ENCODE measurements around the gene LYSET. TPM values are rescaled to one million over a fixed set of nuclear protein-coding genes. Genes with fewer than 3 reads are reported as not detected.

The LYSET gene
- total and polyA plus RNA-seq, 2 donors (not counting 3 experiments of a cell fraction or from before 2014, with no cell fraction given) = 14.3 to 18.4 TPM

DNA sequence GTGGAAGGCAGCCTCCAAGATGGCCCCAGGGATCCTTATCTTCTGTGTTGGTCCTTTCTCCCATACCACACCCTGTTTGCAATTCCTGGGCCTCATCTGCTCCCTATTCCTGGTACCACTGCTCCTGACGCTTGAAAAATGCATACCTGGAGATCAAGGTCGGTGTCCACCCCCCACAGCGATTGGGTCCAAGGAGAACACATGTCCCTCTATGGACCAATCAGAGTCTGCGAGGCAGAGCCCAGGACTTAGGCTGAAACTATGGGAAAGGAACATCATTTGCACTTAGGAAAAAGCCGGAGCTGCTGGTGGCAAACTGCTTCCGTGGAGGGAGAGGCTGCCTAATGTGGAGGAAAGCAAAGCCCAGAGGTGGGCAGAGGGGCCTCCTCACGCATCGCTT lies 36.1 kb upstream of the LYSET start:
- no peaks in the 10 kb centered on the region for H3K9me1 ChIP-seq (replicated peaks; ENCODE audit: control insufficient read depth, extremely low read depth, insufficient read depth, low read length)
- no peak overlapping the region for H3K27ac ChIP-seq (ENCODE audit: insufficient read depth, low read depth, low read length)
- ChIA-PET CTCF (no interaction called here), POLR2A (no interaction called here)
- H3K27me3 ChIP-seq (ENCODE audit: control insufficient read depth in 2 of 2, insufficient read depth in 2 of 2, low read length in 2 of 2) = no peaks in the 10 kb centered on the region
- no peaks in the 10 kb centered on the region for H3K36me3 ChIP-seq (ENCODE audit: control insufficient read depth in 2 of 2, extremely low read depth in 1 of 2, insufficient read depth in 2 of 2, low read length in 2 of 2)
- no peaks in the 10 kb centered on the region for H3K9me3 ChIP-seq (replicated peaks; ENCODE audit: control insufficient read depth, insufficient read depth, low read length)
- H2AFZ ChIP-seq (ENCODE audit: low read depth, low read length) = no peak overlapping the region
- no peaks in the 10 kb centered on the region for H3K4me1 ChIP-seq (ENCODE audit: control insufficient read depth, extremely low read depth, insufficient read depth, low read length)
- H4K20me1 ChIP-seq (replicated peaks; ENCODE audit: control insufficient read depth, extremely low read depth, insufficient read depth, low read length) = no peaks in the 10 kb centered on the region
- H3K9ac ChIP-seq (replicated peaks; ENCODE audit: extremely low read depth, insufficient read depth, low read length) = no peak overlapping the region
- dilution Hi-C loops (cut with MboI; ENCODE audit: extremely low pct_ligation_motif_present, low sequenced_read_pairs) (loop anchor here (25.0 kb wide), 1 partner anchor 187 kb away; no protein-coding TSS in a partner anchor), intact Hi-C loops (cut with micrococcal nuclease) (no loop called here)
- no TSS peak for BruUV-seq (replicated peaks)
- no peak overlapping the region for H3K4me3 ChIP-seq (replicated peaks in 1 of 3; ENCODE audit: insufficient read depth in 1 of 3, low read depth in 1 of 3, low read length in 3 of 3)
- FAIRE-seq (no peak), DNase-seq (ENCODE audit: low read depth, low spot score) (no peak)
- H3K4me2 ChIP-seq (ENCODE audit: insufficient read depth, low read length) = no peak overlapping the region
- no peaks in the 10 kb centered on the region for H3K79me2 ChIP-seq (ENCODE audit: control insufficient read depth, insufficient read depth, low read length)
- TF ChIP-seq MYC (IDR thresholded peaks at IDR 0.05; ENCODE audit: low read depth, low read length) (no peak), JUN (IDR thresholded peaks at IDR 0.05; ENCODE audit: borderline replicate concordance, insufficient read depth, insufficient read length, low read depth) (no peak), MAX (IDR thresholded peaks at IDR 0.05; ENCODE audit: insufficient read depth, insufficient read length) (no peak), CTCF (IDR thresholded peaks at IDR 0.05; ENCODE audit: extremely low read depth in 1 of 2, insufficient read depth in 1 of 2, low read depth in 1 of 2, low read length in 2 of 2) (no peak), POLR2A (IDR thresholded peaks at IDR 0.05; ENCODE audit: low read depth, low read length) (no peak), POLR2AphosphoS5 (IDR thresholded peaks at IDR 0.05; ENCODE audit: insufficient read depth, low read depth, low read length) (no peak), GATA2 (IDR thresholded peaks at IDR 0.05; ENCODE audit: insufficient read depth, insufficient read length, low read depth, low read length) (no peak), EZH2 (IDR thresholded peaks at IDR 0.05; ENCODE audit: borderline replicate concordance, low read depth, low read length, severe bottlenecking) (no peak), FOS (IDR thresholded peaks at IDR 0.05; ENCODE audit: borderline replicate concordance, insufficient read depth, low read length) (no peak)
